HCT116 (cell line): ENCODE data around the gene MYH11.

Source experiments
- CEBPB ChIP-seq: IDR thresholded peaks from 2 replicates; pipeline ENCODE4 v1.6.1; 2012; ENCODE audit warnings: low read depth
- CTCF ChIP-seq, 3 experiments: fragments of 200-600 bp in 1 of 3; sonication (generic) in 1 of 3; IDR thresholded peaks in 2 of 3; conservative IDR thresholded peaks in 1 of 3; 2 replicates each; pipeline ENCODE4 v1.5.1; 2012 to 2017; ENCODE audit warnings: low read depth in 2 of 3, low read length in 2 of 3, antibody characterized with exemption in 1 of 3, borderline replicate concordance in 1 of 3, control low read depth in 1 of 3, mild to moderate bottlenecking in 1 of 3, mixed read lengths in 1 of 3, mixed run types in 1 of 3, moderate library complexity in 1 of 3; ENCODE audit not compliant: insufficient read depth in 1 of 3
- EZH2 ChIP-seq: fragments of 200-600 bp; sonication (generic); IDR thresholded peaks from 2 replicates; pipeline ENCODE4 v1.6.1; 2017; ENCODE audit warnings: antibody characterized with exemption, mixed run types
- POLR2A ChIP-seq: IDR thresholded peaks from 2 replicates; pipeline ENCODE4 v1.7.0; 2011; ENCODE audit warnings: borderline replicate concordance; ENCODE audit not compliant: insufficient read depth, insufficient read length; ENCODE audit errors: extremely low read depth
- POLR2AphosphoS5 ChIP-seq: IDR thresholded peaks from 2 replicates; pipeline ENCODE4 v1.6.1; 2011; ENCODE audit warnings: mild to moderate bottlenecking, low read depth, low read length, moderate library complexity
- RAD21 ChIP-seq: IDR thresholded peaks from 2 replicates; pipeline ENCODE4 v1.6.1; 2012; ENCODE audit warnings: low read depth, mild to moderate bottlenecking
- TCF7L2 ChIP-seq: IDR thresholded peaks from 2 replicates; pipeline ENCODE4 v1.7.0; 2011; ENCODE audit warnings: borderline replicate concordance, inconsistent platforms; ENCODE audit not compliant: insufficient read depth, insufficient read length; ENCODE audit errors: extremely low read depth
- YY1 ChIP-seq: IDR thresholded peaks from 2 replicates; pipeline ENCODE4 v1.6.1; 2011; ENCODE audit warnings: low read length, low read depth, moderate library complexity, mild to moderate bottlenecking; ENCODE audit not compliant: insufficient replicate concordance; ENCODE audit errors: extremely low read depth

- TF ChIP-seq POLR2A (no peak), CTCF (IDR thresholded peaks at IDR 0.05 in 2 of 3, conservative IDR thresholded peaks at IDR 0.05 in 1 of 3; ENCODE audit: borderline replicate concordance in 1 of 3, insufficient read depth in 1 of 3, low read depth in 2 of 3, low read length in 2 of 3) (no peak), RAD21 (no peak), TCF7L2 (no peak), EZH2 (no peak), CEBPB (no peak), POLR2AphosphoS5 (no peak), YY1 (no peak)
Observed at GRCh38 chr16:15785386-15786059, 71.3 kb downstream of the MYH11 start.
